Putamen (tissue), 1 donor: ENCODE results near the gene AQP12A.
"Not testable (repeated sequence)": the region's sequence is repeated elsewhere in the genome, so short reads cannot be mapped to it uniquely, and the experiment has no call there.

Experiments used
- DNase-seq: peaks from one replicate; pipeline ENCODE4 v3.0.0-alpha.2; 2016; ENCODE audit warnings: low spot score

Gene AQP12A

GRCh38 chr2:240691631-240692420 is at the start of gene AQP12A:
Gene AQP12A, plus strand, starts transcription at chr2:240691866. Its CDS starts 48 bp downstream, at chr2:240691914.
- not testable (repeated sequence) for DNase-seq

- no peak for DNase-seq
Observed at GRCh38 chr2:240642061-240642805, 49.4 kb upstream of the AQP12A start.

GRCh38 chr2:240642806-240643092 is 48.9 kb upstream of the AQP12A start:
- DNase-seq = no peak

GRCh38 chr2:240643093-240643810 is 48.4 kb upstream of the AQP12A start:
- DNase-seq = no peak

- no peak for DNase-seq
Observed at GRCh38 chr2:240643811-240644150, 47.9 kb upstream of the AQP12A start.

GRCh38 chr2:240644171-240644651 is 47.5 kb upstream of the AQP12A start:
- no peak for DNase-seq

GRCh38 chr2:240644859-240645301 is 46.8 kb upstream of the AQP12A start:
- no peak for DNase-seq

GRCh38 chr2:240645346-240645745 is 46.3 kb upstream of the AQP12A start:
- no peak for DNase-seq

- no peak for DNase-seq
Observed at GRCh38 chr2:240645801-240646175, 45.9 kb upstream of the AQP12A start.

- DNase-seq = no peak
Observed at GRCh38 chr2:240646176-240646899, 45.3 kb upstream of the AQP12A start.

- no peak for DNase-seq
Observed at GRCh38 chr2:240646900-240647502, 44.7 kb upstream of the AQP12A start.

- DNase-seq = no peak
Observed at GRCh38 chr2:240647503-240648154, 44.0 kb upstream of the AQP12A start.

- DNase-seq = no peak
Observed at GRCh38 chr2:240648155-240648649, 43.5 kb upstream of the AQP12A start.

- no peak for DNase-seq
Observed at GRCh38 chr2:240648650-240649275, 42.9 kb upstream of the AQP12A start.

GRCh38 chr2:240649331-240649730 is 42.3 kb upstream of the AQP12A start:
- no peak for DNase-seq

- DNase-seq = no peak
Observed at GRCh38 chr2:240650254-240650965, 41.3 kb upstream of the AQP12A start.

- DNase-seq = no peak
Observed at GRCh38 chr2:240651185-240651584, 40.5 kb upstream of the AQP12A start.

GRCh38 chr2:240655931-240656886 is 35.5 kb upstream of the AQP12A start:
- DNase-seq = no peak

- not testable (repeated sequence) for DNase-seq
Observed at GRCh38 chr2:240659883-240660282, 31.8 kb upstream of the AQP12A start.
